GM11168 (cell line): ENCODE results near the gene ZMYND19.
"Not testable (repeated sequence)": the region's sequence is repeated elsewhere in the genome, so short reads cannot be mapped to it uniquely, and the experiment has no call there.

Experiments
- in situ Hi-C: fragments of 300-500 bp; cut with MboI; formaldehyde crosslinking; loops from one replicate; pipeline ENCODE4 v1.12.0; 2022; ENCODE audit warnings: low sequenced_read_pairs; ENCODE audit not compliant: unreplicated experiment

The ZMYND19 gene

DNA sequence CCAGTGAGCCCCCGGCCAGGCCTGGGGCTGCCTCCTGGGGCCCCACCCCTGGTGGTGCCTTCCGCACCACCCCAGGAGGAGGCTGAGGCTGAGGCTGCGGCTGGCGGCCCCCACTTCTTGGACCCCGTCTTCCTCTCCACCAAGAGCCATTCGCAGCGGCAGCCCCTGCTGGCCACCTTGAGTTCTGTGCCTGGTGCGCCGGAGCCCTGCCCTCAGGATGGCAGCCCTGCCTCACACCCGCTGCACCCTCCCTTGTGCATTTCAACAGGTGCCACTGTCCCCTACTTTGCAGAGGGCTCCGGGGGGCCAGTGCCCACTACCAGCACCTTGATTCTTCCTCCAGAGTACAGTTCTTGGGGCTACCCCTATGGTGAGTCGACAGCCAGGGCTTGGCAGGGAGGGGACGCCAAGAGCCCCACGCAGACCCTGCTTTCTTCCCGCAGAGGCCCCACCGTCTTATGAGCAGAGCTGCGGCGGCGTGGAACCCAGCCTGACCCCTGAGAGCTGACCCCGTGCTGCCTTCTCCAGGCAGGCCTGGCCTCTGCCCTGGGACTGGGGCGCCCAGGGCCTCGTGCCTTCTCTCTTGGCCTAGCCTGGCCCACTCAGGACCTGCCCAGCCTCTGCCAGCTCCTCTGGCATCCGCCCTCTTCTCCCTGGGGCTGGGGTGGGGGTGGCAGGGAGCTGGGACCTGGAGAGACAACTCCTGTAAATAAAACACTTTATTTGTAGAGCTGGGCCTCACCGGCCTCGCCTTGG is 24.5 kb upstream of the ZMYND19 start:
- in situ Hi-C loops, result no loop called here

DNA sequence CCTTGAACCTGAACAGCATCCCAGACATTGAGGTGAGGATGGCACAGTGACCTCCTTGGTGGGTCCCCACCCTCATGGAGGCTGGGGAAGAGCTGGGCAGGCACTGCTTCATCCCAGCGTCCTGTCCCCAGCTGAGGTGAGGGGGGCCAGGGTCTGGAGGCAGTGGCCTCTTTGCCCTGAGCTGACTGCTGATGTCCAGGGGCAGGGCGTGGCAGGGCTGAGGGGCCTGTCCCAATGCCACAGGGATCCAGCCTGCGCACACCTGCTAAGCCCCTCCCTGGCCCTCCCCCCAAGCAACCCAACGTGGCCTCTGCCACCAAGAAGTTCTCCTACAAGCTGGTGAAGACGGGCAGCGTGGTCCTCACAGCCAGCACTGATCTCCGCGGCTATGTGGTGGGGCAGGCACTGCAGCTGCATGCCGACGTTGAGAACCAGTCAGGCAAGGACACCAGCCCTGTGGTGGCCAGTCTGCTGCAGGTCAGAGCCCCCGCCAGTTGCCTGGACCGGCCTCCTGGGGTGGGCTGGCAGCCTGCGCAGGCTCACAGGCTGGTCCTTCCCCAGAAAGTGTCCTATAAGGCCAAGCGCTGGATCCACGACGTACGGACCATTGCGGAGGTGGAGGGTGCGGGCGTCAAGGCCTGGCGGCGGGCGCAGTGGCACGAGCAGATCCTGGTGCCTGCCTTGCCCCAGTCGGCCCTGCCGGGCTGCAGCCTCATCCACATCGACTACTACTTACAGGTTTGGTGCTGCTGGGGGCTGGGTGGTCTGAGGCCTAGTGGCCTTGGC is 23.6 kb upstream of the ZMYND19 start:
- in situ Hi-C loops, result no loop called here

DNA sequence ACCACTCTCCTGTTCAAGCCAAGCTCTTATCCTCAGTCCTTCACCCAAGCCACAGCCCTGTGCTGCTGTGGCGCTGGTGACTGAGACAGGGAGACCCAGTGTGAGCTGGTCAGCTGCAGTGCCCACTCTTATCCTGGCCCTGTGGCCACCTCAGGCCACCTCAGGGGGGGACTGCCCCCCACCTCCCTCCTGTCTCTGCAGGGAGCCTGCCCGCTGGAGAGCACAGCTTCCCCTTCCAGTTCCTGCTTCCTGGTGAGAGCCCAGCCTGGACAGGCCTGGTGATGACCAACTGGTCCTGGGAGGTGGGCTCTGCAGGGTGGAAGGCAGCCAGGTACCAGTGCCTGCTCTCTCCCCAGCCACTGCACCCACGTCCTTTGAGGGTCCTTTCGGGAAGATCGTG is 22.9 kb upstream of the ZMYND19 start:
- in situ Hi-C loops, result no loop called here

DNA sequence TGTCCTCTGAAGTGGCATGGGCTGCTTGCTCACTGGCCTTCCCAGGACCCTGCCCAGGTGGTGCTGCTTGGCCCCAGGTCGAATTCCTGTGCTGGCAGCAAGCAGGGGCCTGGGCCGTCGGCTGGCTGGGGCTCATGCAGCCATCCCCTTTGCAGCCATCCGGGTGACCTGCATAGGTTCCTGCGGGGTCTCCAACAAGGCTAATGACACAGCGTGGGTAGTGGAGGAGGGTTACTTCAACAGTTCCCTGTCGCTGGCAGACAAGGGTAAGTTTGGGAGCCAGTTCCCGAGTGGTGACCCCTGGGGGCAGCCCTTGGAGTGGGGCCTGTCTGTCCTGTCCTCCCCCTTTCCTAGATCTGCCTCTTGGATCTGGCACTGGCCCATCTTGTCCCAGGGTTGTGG is 22.4 kb upstream of the ZMYND19 start:
- in situ Hi-C loops, result no loop called here

DNA sequence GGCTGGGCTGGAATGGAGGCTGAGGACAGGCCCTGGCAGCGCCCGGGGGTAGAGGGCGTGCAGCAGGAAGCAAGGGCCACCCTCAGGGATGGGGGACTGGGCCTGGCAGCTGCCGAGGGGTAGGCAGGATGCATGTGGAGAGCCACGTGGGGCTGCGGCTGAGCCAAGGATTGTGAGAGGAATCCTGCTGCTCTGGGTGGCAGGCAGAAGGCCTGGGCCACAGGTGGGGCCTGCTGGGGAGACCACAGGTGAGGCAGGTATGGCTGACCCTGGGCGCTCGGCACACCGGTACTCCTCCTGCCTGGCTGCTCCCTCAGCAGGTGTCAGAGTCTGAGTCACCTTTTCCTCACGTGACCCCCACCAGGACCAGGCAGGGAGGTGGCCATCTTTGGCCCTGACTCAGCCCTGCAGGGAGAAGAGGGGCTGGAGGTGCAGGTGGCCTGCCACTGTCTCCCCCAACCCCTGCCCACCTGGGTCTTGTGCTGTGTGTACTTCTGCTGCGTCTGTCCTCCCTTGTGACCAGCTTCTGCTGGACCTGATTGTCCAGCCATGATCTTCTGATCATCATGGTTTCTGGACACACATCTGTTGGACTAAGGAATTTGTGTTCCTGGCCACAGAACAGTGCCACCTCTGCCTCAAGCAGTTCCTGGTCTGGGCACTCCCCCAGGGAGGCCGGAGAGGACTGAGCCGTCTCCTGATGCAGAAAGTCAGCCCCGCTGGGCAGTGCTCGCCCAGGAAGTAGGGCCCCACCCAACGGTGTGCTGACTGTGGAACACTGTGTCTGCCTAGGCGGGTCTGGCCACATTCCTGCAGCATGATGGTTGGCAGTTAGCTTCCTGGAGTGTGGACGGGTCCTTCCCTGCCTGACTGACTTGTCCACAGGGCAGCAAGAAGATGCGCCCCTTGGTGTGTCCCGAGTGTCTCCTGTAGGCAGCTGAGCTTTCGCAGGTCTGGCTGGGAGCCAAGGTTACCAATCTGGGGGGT is 21.6 kb upstream of the ZMYND19 start:
- in situ Hi-C loops, result no loop called here

DNA sequence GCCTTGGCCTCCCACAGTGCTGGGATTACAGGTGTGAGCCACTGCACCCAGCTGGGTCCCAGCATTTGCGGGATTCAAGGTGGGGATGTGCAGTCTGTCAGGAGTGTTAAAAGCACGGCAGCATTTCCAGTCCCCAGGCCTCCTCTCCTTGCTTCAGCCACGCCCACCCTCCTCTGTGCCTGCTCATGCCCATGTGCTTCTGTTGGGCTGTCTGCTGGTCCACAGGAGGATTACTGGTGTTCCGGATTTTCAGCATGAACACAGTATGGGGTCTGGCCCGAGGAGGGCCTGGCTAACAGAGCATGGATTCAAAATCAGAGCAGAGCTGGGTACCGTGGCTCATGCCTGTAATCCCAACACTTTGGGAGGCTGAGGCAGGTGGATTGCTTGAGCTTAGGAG is 20.6 kb upstream of the ZMYND19 start:
- in situ Hi-C loops, result no loop called here

DNA sequence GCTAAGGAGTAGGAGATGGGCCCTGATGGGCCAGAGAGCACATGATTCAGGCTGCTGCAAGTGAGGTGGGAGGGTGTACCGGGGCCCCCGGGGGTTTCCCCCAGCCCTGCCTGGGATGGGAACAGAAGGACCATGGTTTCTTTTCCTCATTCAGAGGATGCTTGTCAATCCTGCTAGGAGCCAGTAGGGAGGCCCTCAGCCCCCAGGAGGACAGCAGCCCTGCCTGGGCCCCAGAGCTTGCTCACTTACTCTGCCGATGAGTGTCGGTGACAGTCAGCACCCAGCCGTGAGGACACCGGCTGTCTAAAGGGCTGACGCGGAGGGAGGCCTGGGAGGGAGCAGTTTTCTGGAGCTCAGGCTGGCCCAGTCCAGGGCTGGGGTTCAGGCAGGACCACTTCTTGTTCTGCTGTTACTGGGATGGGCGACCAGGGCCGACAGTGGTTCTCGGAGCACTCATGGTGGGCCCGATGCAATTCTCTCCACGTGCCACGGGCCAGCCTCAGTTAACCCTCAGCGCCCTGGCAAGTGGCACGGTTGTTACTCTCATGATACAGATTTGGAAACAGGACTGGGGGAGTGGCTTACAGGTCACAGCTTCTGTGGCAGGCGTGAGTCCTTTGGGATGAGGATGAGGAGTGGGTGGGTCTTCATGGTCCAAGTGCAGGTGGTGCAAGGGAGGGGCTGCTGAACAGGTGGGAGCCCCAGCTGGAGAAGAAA is 17.0 kb upstream of the ZMYND19 start:
- in situ Hi-C loops, result no loop called here

DNA sequence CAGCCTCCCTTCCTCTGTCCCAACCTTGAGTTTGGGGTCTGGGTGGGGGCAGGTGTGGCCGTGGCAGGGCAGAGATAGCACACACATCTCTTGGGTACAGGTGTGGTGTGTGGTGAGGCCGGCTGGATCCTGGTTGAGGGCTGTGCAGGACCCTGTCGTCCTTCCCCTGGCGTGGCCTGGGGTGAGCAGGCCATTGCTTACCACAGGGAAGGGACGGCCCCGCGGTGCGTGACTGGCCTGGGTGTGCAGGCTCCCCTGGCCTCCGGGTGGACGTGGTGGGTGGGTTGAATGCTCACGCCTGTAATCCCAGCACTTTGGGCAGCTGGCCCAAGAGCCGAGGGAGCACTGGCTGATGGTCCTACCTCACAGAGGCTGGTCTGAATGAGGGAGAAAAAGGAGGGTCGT is 16.4 kb upstream of the ZMYND19 start:
- in situ Hi-C loops, result no loop called here

DNA sequence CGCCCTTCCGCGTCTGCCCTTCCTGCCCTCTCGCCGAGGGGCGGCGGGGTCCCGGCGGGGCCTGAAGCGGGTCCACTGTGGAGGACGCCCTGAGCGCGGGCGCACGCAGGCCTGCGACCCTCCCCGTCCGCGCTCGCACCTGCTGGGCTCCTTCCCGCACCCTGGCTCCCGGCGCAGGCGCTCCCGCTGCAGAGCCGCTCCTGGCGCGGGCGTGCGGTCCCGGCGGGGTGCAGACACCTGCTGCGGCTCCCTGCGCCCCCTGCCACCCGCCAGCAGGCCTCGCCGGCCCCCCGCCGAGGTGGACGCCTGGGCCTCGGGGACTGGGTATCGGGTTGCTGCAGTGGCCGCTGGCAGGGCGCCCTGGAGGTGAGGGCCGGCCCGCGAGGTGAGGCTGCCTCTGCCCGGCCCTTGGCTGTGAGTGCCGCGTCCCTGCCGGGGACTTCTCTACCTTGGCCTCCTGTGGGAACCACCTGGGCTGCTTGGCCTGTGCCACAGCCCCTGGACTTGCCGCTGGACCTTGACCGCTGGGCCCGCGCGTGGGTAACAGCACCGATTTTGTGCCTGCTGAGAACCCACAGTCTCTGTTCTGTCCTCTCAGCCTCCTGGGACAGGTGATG is 15.8 kb upstream of the ZMYND19 start:
- in situ Hi-C loops, result no loop called here

DNA sequence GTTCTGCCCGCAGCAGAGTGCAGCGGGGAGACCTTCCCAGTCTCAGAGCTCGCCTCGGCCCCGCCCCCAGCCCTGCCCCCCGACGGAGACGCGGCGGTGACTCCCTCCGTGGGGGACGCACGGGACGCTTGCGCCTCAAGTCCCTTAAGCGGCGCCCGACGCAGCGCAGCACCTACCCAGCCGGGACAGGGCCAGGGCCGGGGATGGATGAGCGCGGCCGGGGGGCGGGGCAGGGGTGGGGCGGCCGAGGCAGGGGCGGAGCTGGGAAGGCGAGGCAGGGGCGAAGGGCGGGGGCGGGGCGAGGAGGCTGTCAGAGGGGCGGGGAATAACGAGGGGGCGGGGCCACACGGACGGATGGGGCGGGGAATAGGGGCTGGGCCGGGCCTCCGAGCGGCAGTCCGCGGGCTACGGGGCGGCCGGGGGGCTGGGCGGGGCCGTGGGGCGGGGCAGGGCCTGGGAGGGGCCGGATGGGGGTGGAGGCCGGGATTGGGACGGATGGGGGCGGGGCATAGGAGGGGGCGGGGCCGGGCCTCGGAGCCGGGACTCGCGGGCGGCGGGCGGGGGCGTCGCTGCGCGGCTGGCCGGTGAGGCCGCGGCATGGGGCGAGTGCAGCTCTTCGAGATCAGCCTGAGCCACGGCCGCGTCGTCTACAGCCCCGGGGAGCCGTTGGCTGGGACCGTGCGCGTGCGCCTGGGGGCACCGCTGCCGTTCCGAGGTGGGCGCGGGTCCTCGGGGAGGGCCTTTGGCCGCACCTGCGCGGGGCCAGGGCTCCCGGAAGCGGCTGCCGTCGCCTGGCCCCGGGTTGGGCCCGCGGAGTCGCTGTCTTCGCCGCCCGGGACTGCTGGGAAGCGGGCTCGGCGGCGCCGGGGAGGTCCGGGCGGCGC is 15.1 kb upstream of the ZMYND19 start, which contains the start of gene ARRDC1:
Gene ARRDC1, plus strand, starts transcription at position 566 of the 884 bp plus-strand sequence. Its CDS starts 32 bp downstream, at position 598.
- in situ Hi-C loops, result no loop called here

DNA sequence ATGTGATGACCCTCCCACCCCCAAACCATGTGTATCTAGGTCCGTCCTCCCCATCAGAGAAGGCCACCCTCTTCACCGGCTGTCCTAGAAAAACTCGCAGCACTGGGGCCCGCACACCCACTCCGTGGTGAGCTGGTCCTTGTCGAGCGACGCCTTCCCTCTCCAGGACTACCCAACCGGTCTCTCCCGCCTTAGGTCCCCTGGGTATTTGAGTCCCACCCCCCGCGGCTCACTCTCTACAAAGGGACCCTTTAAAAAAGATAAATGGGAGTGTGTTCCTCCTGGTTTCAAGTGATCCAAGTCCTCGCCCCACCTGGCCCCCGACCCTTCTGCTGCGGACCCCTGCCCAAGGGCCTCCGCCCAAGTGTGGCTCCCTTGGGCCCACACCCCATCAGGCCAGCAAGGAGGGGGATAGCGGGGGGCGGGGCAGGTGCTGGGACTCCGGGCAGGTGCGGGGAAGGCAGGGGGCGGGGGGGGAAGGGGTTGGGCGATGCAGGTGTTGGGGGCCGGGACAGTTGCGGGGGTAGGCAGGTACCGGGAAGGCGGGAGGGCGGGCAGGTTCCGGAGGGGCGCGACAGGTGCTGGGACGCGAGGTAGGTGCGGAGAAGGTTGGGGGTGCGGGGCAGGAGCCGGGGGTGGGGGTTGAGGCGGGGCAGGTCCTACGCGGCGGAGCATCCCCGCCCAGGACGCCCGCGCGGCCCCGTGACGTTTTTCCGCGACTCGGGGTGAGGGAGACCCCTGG is 14.2 kb upstream of the ZMYND19 start:
- in situ Hi-C loops, result no loop called here

DNA sequence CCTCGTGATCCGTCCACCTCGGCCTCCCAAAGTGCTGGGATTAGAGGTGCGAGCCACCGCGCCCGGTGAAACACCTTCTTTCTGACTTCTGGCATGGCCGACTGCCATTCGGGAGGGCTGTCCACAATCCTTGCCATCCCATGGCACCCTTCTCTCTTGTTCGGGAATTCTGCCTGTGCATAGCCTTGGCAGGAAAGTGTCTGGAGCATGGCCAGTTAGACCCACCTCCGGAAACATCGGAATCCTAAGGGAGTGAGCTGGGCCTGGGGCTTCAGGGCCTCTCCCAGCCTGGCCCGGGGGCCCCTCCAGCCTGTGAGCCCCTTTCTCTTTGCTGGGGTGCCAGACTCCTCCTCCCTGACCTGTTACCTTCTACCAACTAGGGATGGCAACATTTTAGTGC is 13.6 kb upstream of the ZMYND19 start:
- in situ Hi-C loops, result no loop called here

DNA sequence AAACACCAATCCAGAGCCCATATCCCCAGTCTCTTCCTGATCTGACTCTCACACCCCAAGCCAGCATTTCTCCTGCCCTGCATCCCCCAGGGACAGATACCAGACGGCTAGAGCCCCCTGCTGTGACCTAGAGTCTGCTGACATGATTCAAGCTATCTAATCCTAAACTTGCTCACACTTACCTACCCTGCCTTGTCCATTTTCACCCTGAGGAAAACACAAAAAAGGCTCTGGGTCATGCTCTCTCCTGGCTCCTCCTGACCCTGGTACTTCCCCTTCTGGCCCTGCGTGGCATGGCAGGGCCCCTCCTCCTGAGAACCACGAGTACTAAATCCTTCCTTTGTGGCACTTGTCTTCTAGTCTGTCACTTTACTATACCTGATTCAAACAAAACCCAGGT is 12.3 kb upstream of the ZMYND19 start:
- in situ Hi-C loops, result no loop called here

DNA sequence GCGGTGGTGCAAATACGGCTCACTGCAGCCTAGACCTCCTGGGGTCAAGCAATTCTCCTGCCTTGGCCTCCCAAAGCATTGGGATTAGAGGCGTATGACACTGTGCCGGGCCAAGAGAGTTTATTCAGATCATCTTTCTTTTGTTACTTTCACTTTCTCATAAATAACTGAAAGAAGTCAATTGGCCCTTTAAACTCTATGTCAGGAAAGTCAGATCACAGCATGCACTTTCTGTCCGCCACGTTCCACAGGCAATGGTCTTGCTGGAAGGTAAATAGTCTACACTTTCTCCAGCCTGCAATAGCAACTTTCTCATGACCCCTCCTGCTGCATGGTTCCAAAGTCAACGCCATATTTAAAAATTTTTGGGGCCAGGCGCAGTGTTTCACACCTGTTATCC is 8.6 kb upstream of the ZMYND19 start:
- in situ Hi-C loops, result no loop called here

DNA sequence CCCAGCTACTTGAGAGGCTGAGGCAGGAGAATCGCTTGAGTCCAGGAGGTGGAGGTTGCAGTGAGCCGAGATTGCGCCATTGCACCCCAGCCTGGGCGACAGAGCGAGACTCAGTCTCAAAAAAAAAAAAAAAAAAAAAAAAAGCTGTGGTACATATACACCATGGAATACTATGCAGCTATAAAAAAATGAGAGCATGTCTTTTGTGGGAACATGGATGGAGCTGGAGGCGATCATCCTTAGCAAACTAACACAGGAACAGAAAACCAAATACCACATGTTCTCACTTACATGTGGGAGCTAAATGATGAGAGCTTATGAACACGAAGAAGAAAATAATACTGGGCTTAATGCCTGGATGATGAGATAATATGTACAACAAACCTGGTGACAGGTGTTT is 6.3 kb upstream of the ZMYND19 start:
- in situ Hi-C loops, result not testable (repeated sequence)

DNA sequence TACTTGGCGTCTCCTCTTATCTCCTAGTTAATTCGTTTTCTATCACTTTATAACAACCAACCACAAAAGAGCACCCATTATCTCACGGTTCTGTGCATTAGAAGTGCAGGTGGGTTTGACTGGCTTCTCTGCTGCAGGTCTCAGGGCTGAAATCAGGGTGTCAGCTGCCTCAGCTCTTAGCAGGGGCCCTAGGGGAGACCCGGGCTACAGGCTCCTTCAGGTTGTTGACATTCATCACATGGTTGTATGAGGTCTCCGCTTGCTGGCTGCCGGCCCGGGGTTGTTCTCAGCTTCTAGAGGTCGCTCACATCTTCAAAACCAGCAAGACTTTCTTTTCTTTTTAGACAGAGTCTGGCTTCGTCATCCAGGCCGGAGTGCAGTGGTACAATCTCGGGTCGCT is 2.9 kb upstream of the ZMYND19 start:
- in situ Hi-C loops, result no loop called here

DNA sequence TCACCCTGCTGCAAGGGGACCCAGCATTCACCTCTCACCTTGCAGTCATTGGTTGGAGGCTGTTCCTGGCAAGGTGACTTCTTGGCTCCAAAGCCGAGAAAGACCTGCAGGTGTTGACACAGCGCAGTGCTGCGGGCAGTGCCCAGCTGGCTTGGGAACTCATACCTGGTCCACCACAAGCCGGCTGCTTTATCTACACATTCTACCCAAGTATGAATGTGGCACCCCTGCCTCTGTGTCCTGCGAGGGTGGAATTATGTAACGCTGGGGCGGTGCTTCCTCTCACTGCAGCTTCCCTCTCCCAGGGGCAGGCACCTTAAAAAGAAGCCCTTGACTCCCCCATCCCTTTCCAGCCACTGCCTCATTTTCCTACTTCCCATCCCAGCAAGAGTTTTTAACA is 2.5 kb upstream of the ZMYND19 start:
- in situ Hi-C loops, result no loop called here

DNA sequence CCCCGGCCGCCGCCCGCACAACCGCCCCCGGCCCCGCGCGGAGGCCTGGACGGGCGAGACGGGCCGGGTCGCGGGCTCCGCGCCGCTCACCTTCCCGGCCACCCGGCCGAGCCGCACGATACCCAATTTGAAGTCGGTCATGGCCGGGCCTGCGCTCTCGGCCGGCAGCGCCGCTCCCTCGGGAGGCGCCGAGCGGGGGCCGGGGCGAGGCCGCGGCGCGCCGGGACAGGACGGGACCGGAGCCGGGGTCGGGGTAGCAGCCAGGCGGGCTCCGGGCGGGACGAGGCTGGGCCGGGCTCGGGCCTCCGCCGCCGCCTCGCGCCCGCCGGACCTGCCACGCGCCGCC is 216 bp downstream of the ZMYND19 start:
- in situ Hi-C loops, result no loop called here
